GM23338 (cell line): Measurements from ENCODE around the gene GPR139. TPM values are rescaled to one million over a fixed set of nuclear protein-coding genes. Genes with fewer than 3 reads are reported as not detected.

Source experiments
- ATAC-seq: fragments of 200-7000 bp; cut with Tn5 transposase; 3 replicates; pipeline ENCODE4 v1.9.1; 2020
- DNase-seq: peaks from one replicate; pipeline ENCODE4 v3.0.0-alpha.2; 2015; ENCODE audit warnings: low spot score
- H2AFZ ChIP-seq: fragments of 200-600 bp; sonication (generic); 2 replicates; pipeline ENCODE4 v1.8.0; 2016; ENCODE audit warnings: antibody characterized with exemption, mild to moderate bottlenecking, moderate library complexity
- H3F3A ChIP-seq: fragments of 200-600 bp; sonication (generic); replicated peaks from 2 replicates; pipeline ENCODE4 v1.8.0; 2017; ENCODE audit warnings: antibody characterized with exemption, mixed run types, low read depth
- H3K27ac ChIP-seq: fragments of 200-600 bp; sonication (generic); 2 replicates; pipeline ENCODE4 v1.6.1; 2016; ENCODE audit warnings: low read depth
- H3K27me3 ChIP-seq: fragments of 200-600 bp; sonication (generic); 2 replicates; pipeline ENCODE4 v1.8.0; 2016; ENCODE audit warnings: mild to moderate bottlenecking, mixed run types, moderate library complexity; ENCODE audit not compliant: insufficient read depth
- H3K36me3 ChIP-seq: fragments of 200-600 bp; sonication (generic); 2 replicates; pipeline ENCODE4 v1.8.0; 2016; ENCODE audit warnings: mild to moderate bottlenecking; ENCODE audit not compliant: insufficient read depth
- H3K4me1 ChIP-seq: fragments of 200-600 bp; sonication (generic); 2 replicates; pipeline ENCODE4 v1.8.0; 2016; ENCODE audit warnings: mild to moderate bottlenecking, moderate library complexity; ENCODE audit not compliant: insufficient read depth
- H3K4me2 ChIP-seq: fragments of 200-600 bp; sonication (generic); 2 replicates; pipeline ENCODE4 v1.7.1; 2017; ENCODE audit warnings: mixed run types
- H3K4me3 ChIP-seq: fragments of 200-600 bp; sonication (generic); 2 replicates; pipeline ENCODE4 v1.6.1; 2016; ENCODE audit warnings: mixed run types
- H3K79me2 ChIP-seq: fragments of 200-600 bp; sonication (generic); replicated peaks from 2 replicates; pipeline ENCODE4 v1.8.0; 2017; ENCODE audit warnings: mild to moderate bottlenecking; ENCODE audit not compliant: insufficient read depth
- H3K9me2 ChIP-seq: fragments of 200-600 bp; sonication (generic); 2 replicates; pipeline ENCODE4 v1.8.0; 2017; ENCODE audit not compliant: insufficient read depth
- H4K20me1 ChIP-seq: fragments of 200-600 bp; sonication (generic); replicated peaks from 2 replicates; pipeline ENCODE4 v1.8.0; 2017; ENCODE audit warnings: mild to moderate bottlenecking; ENCODE audit not compliant: insufficient read depth
- H3K27ac Mint-ChIP-seq: 2 replicates; pipeline ENCODE4 v1.8.0; 2020; ENCODE audit warnings: inconsistent platforms, mild to moderate bottlenecking, moderate library complexity, mixed read lengths
- H3K27me3 Mint-ChIP-seq: 3 replicates; pipeline ENCODE4 v1.8.0; 2022; ENCODE audit warnings: low read depth, mild to moderate bottlenecking, moderate library complexity, mixed read lengths, inconsistent platforms; ENCODE audit not compliant: insufficient read depth, poor library complexity
- H3K36me3 Mint-ChIP-seq: 3 replicates; pipeline ENCODE4 v1.8.0; 2021; ENCODE audit warnings: low read depth, mild to moderate bottlenecking, inconsistent platforms, moderate library complexity, mixed read lengths
- H3K4me1 Mint-ChIP-seq: 3 replicates; pipeline ENCODE4 v1.8.0; 2020; ENCODE audit warnings: mild to moderate bottlenecking, inconsistent platforms, mixed read lengths
- H3K4me3 Mint-ChIP-seq: 3 replicates; pipeline ENCODE4 v1.8.0; 2021; ENCODE audit warnings: moderate library complexity, mild to moderate bottlenecking, inconsistent platforms, mixed read lengths
- H3K9me3 Mint-ChIP-seq: 3 replicates; pipeline ENCODE4 v1.8.0; 2020; ENCODE audit warnings: moderate library complexity, mild to moderate bottlenecking, inconsistent platforms, mixed read lengths
- CREB1 ChIP-seq: fragments of 250-450 bp; sonication (Bioruptor Pico); IDR thresholded peaks from 2 replicates; pipeline ENCODE4 v1.5.0; 2020; ENCODE audit warnings: low read depth, mild to moderate bottlenecking, moderate library complexity
- CTCF ChIP-seq, 2 experiments: fragments of 200-600 bp in 1 of 2; sonication (generic) in 1 of 2; conservative IDR thresholded peaks; 2 replicates each; pipeline versions ENCODE4 v1.5.1 to v1.6.1; 2016 to 2017; ENCODE audit warnings: antibody characterized with exemption in 2 of 2, low read depth in 2 of 2, mild to moderate bottlenecking in 2 of 2, moderate library complexity in 1 of 2
- ETS1 ChIP-seq: IDR thresholded peaks from 2 replicates; pipeline ENCODE4 v1.6.1; 2016; ENCODE audit warnings: antibody characterized with exemption
- EZH2 ChIP-seq: fragments of 200-600 bp; sonication (generic); IDR thresholded peaks from one replicate; pipeline ENCODE4 v1.8.0; 2017; ENCODE audit warnings: antibody characterized with exemption, mild to moderate bottlenecking, low read depth; ENCODE audit not compliant: unreplicated experiment
- EZH2phosphoT487 ChIP-seq: fragments of 200-600 bp; sonication (generic); IDR thresholded peaks from one replicate; pipeline ENCODE4 v1.8.1; 2018; ENCODE audit warnings: antibody characterized with exemption; ENCODE audit not compliant: unreplicated experiment
- JUNB ChIP-seq: IDR thresholded peaks from one replicate; pipeline ENCODE4 v1.6.1; 2016; ENCODE audit warnings: antibody characterized with exemption; ENCODE audit not compliant: unreplicated experiment
- NANOG ChIP-seq: IDR thresholded peaks from 2 replicates; pipeline ENCODE4 v1.6.1; 2016; ENCODE audit warnings: antibody characterized with exemption, borderline replicate concordance
- POLR2AphosphoS5 ChIP-seq: IDR thresholded peaks from 2 replicates; pipeline ENCODE4 v1.6.1; 2016; ENCODE audit warnings: antibody characterized with exemption, low read depth
- REST ChIP-seq: IDR thresholded peaks from one replicate; pipeline ENCODE4 v1.6.1; 2018; ENCODE audit warnings: antibody characterized with exemption; ENCODE audit not compliant: unreplicated experiment
- STAT1 ChIP-seq: IDR thresholded peaks from one replicate; pipeline ENCODE4 v1.6.1; 2016; ENCODE audit warnings: antibody characterized with exemption; ENCODE audit not compliant: unreplicated experiment
- ZNF114 ChIP-seq: fragments of 250-450 bp; sonication (Bioruptor Pico); IDR thresholded peaks from 2 replicates; pipeline ENCODE4 v1.5.0; 2020; ENCODE audit warnings: mild to moderate bottlenecking, moderate library complexity
- ZNF331 ChIP-seq: fragments of 250-450 bp; sonication (Bioruptor Pico); IDR thresholded peaks from 2 replicates; pipeline ENCODE4 v1.5.0; 2020; ENCODE audit warnings: low read depth, mild to moderate bottlenecking, moderate library complexity
- ZNF462 ChIP-seq: fragments of 250-450 bp; sonication (Bioruptor Pico); IDR thresholded peaks from 2 replicates; pipeline ENCODE4 v1.5.0; 2020; ENCODE audit warnings: mild to moderate bottlenecking, moderate library complexity
- polyA plus RNA-seq: library from polyadenylated mRNA; unstranded; fragments of >200 nt; fragmentation: Nextera tagmentation; extraction: Ambion mirVana; gene quantifications from 2 replicates; pipeline ENCODE4 v1.2.1, GENCODE V29; 2016
- total RNA-seq: library from RNA; depleted of rRNA; stranded (reverse); fragments of >200 nt; shearing (Covaris generic); gene quantifications from 2 replicates; pipeline ENCODE4 v1.2.3, GENCODE V29; 2014

GPR139 gene
- total and polyA plus RNA-seq, 2 experiments from 2014 or later, result 0.66 to 2.3 TPM

- Histone ChIP-seq H3K9me2 (no peaks in the 10 kb centered on the region), H3K4me2 (no peak overlapping the region), H3K27me3 (no peaks in the 10 kb centered on the region), H3F3A (no peaks in the 10 kb centered on the region), H4K20me1 (no peaks in the 10 kb centered on the region), H3K27ac (no peak overlapping the region), H3K4me1 (peaks cover 5% of the 10 kb centered on the region; the same call in 1 of the 2 replicates), H3K79me2 (no peaks in the 10 kb centered on the region), H3K4me3 (no peak overlapping the region), H3K36me3 (no peaks in the 10 kb centered on the region), H2AFZ (peak overlapping the region; percentile 67; the same call in 1 of the 2 replicates)
- no peaks in the 10 kb centered on the region; the same call in 1 of the 3 replicates for H3K4me1 Mint-ChIP-seq
- DNase-seq (no peak), ATAC-seq (no peak)
- no peak for TF ChIP-seq CREB1 (CRISPR knock-in tag)
- TF ChIP-seq REST, result no peak
- no peak for TF ChIP-seq NANOG
- TF ChIP-seq ZNF114 (CRISPR knock-in tag), result no peak
- no peak for TF ChIP-seq ETS1
- no peak for TF ChIP-seq ZNF331
- no peak for TF ChIP-seq CTCF (conservative IDR thresholded peaks at IDR 0.05; ENCODE audit: low read depth in 2 of 2)
- TF ChIP-seq POLR2AphosphoS5, result no peak
- no peak for TF ChIP-seq EZH2phosphoT487
- no peak for TF ChIP-seq ZNF462 (CRISPR knock-in tag)
- no peak for TF ChIP-seq EZH2
- TF ChIP-seq STAT1, result no peak
- no peak for TF ChIP-seq JUNB
- no peak overlapping the region for H3K27ac Mint-ChIP-seq
- no peaks in the 10 kb centered on the region for H3K27me3 Mint-ChIP-seq
- H3K4me3 Mint-ChIP-seq, result no peak overlapping the region
- H3K9me3 Mint-ChIP-seq, result no peaks in the 10 kb centered on the region; the same call in 2 of the 3 replicates
- H3K36me3 Mint-ChIP-seq, result no peaks in the 10 kb centered on the region
Measured at GRCh38 chr16:20016234-20016633, 57.5 kb downstream of the GPR139 start.
